Measurements from ENCODE around the gene PER1. TPM values are rescaled to one million over a fixed set of nuclear protein-coding genes. Genes with fewer than 3 reads are reported as not detected.

Gene PER1
- total and polyA plus RNA-seq, 10 of the 15 experiments (the other 5 are each of a cell fraction or from before 2014, with no cell fraction given), result 0.02 to 25.1 (median 5.4) TPM

DNA sequence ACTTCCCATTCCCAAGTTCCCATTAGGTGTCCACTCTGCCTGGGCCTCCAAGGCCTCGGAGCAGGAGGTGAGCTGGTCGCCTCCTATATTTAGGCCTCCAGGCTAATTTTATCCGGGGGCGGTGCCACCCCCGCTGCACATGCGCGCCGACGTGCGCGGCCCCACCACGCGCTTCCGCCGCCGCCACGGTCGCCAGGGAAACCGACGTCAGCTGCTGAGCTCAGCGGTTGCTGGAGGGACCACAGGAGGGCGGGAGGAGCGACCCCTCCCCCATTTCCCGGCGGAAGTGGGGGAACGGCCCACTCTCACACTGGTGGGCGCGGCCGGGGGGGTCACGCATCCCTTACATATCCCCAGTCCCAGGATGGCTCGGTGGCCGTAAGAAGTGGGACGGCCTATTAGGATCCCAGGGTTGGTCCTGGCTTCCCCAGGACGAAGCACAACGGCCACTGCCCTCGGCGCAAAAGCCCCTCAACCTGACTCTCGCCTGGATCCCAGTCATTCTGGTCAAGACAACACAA lies 1.0 kb downstream of the PER1 start (continued):
- TF ChIP-seq, protein P1, sequence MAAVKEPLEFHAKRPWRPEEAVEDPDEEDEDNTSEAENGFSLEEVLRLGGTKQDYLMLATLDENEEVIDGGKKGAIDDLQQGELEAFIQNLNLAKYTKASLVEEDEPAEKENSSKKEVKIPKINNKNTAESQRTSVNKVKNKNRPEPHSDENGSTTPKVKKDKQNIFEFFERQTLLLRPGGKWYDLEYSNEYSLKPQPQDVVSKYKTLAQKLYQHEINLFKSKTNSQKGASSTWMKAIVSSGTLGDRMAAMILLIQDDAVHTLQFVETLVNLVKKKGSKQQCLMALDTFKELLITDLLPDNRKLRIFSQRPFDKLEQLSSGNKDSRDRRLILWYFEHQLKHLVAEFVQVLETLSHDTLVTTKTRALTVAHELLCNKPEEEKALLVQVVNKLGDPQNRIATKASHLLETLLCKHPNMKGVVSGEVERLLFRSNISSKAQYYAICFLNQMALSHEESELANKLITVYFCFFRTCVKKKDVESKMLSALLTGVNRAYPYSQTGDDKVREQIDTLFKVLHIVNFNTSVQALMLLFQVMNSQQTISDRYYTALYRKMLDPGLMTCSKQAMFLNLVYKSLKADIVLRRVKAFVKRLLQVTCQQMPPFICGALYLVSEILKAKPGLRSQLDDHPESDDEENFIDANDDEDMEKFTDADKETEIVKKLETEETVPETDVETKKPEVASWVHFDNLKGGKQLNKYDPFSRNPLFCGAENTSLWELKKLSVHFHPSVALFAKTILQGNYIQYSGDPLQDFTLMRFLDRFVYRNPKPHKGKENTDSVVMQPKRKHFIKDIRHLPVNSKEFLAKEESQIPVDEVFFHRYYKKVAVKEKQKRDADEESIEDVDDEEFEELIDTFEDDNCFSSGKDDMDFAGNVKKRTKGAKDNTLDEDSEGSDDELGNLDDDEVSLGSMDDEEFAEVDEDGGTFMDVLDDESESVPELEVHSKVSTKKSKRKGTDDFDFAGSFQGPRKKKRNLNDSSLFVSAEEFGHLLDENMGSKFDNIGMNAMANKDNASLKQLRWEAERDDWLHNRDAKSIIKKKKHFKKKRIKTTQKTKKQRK (IDR thresholded peaks at IDR 0.05; ENCODE audit: low read depth, low read length), result no peak
- 0 out of 2 replicates have a peak, but pooled peaks have one; percentile 62 for TF ChIP-seq STAT1 (conservative IDR thresholded peaks at IDR 0.05)

DNA sequence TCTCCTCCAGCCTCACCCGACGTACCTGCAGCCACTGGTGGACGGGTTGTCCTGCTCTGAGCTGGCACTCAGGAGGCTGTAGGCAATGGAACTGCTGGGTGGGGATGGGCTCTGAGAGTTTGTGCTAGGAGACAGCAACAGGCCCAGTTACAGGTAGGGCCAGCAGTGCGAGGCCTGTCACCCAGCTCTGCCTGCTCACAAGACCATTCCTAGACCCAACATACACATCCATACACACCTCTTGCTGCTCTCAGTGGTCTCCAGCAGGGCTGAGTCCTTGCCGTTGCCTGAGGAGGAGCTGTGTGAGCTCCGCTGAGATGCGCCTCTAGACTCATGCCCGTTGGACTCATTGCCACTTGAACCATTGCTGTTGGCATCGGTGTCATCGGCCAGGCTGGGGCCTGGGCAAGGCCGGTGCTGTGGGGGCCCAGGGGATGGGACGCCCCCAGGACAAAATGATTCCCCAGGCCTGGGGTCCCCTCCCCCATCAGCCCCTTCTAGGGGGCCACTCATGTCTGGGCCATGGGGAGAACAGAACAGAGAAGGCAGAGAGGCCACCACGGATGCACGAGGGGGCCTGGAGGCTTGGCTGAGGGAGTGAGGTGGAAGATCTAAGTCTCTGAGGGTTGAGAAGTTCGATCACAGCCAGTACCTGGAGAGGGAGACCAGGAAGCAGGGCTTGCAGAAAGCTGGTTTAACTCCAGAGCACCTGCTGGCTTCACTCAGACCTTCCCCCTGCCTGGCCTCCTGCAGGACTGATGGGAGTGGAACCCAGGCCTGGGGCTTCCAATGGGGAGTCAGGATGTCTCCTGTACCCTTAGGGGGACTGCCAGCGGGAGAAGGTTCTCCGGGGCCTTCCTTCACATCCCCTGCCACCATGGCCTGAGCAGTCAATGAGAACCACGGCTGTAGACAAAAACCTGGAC lies 1.7 kb downstream of the PER1 start:
- ChIA-PET RAD21 (ENCODE audit: unreplicated experiment) (interaction anchor here (0.9 to 1.4 kb wide), 7 partner anchors 10 to 75 kb away, joined by 3 to 6 read pairs (median 4); partner anchors contain the start of genes BORCS6 and HES7), POLR2A (interaction anchor here (0.5 to 3.8 kb wide), 14 partner anchors 11 to 209 kb away, joined by 3 to 29 read pairs (median 4); partner anchors contain the start of genes HES7 and SLC25A35), SMC1A (ENCODE audit: uncharacterized antibody, unreplicated experiment) (interaction anchor here (0.6 to 1.8 kb wide), 10 partner anchors 10 to 598 kb away, joined by 3 to 13 read pairs (median 3); partner anchors contain the start of gene HES7), CTCF (interaction anchor here (0.6 to 3.4 kb wide), 9 partner anchors 9 to 150 kb away, joined by 3 to 29 read pairs (median 4); no protein-coding TSS in a partner anchor)
- Histone ChIP-seq H3K4me1 (ENCODE audit: control insufficient read depth, insufficient read depth, low read length) (peaks cover 16% of the 10 kb centered on the region), H3K9ac (ENCODE audit: control insufficient read depth, insufficient read depth, low read length) (peak overlapping the region; percentile 85), H3K9me3 (replicated peaks; ENCODE audit: control insufficient read depth, insufficient read depth, low read length) (no peaks in the 10 kb centered on the region), H3K79me2 (ENCODE audit: control insufficient read depth, insufficient read depth, low read length) (peaks cover 19% of the 10 kb centered on the region), H3K27ac (ENCODE audit: control insufficient read depth, insufficient read depth) (peak overlapping the region; percentile 89), H3K4me2 (ENCODE audit: control insufficient read depth, insufficient read depth) (peak overlapping the region; percentile 97), H3K36me3 (ENCODE audit: control insufficient read depth in 2 of 2, insufficient read depth in 2 of 2, low read length in 1 of 2) (peaks cover 9 to 19% of the 10 kb centered on the region in 2 experiments), H4K20me1 (ENCODE audit: control insufficient read depth, insufficient read depth) (no peaks in the 10 kb centered on the region; the same call in 1 of the 2 replicates), H2AFZ (ENCODE audit: control insufficient read depth, low read depth, low read length) (peak overlapping the region; percentile 23; the same call in 1 of the 2 replicates), H3K27me3 (replicated peaks in 1 of 2; ENCODE audit: control insufficient read depth in 2 of 2, insufficient read depth in 2 of 2, low read length in 1 of 2) (no peaks in the 10 kb centered on the region), H3K4me3 (peak overlapping the region; percentile 89)
- in situ Hi-C loops (cut with MboI), result no loop called here
- BruUV-seq (replicated peaks), result no TSS peak
- ATAC-seq (no peak; the same call in 2 of the 3 replicates), DNase-seq (ENCODE audit: low read depth, low spot score) (no peak), FAIRE-seq (no peak)
- 56% methylated on average over 16 of the region's 18 CpGs for WGBS (ENCODE audit: insufficient coverage, insufficient replicate concordance, low lambda C conversion rate, missing lambda C conversion rate)
- intact Hi-C loops (cut with micrococcal nuclease; ENCODE audit: unreplicated experiment), result loop anchor here (1.0 kb wide), 1 partner anchor 11 kb away; no protein-coding TSS in a partner anchor
- TF ChIP-seq KDM1A (IDR thresholded peaks at IDR 0.05; ENCODE audit: borderline replicate concordance) (no peak), PML (IDR thresholded peaks at IDR 0.05; ENCODE audit: low read length) (no peak), NR2F1 (conservative IDR thresholded peaks at IDR 0.05) (no peak), SUPT20H (IDR thresholded peaks at IDR 0.05; ENCODE audit: borderline replicate concordance, control insufficient read depth, low read depth, low read length) (no peak), TCF3 (IDR thresholded peaks at IDR 0.05; ENCODE audit: borderline replicate concordance, insufficient read depth, low read depth, low read length) (no peak), SMC3 (IDR thresholded peaks at IDR 0.05; ENCODE audit: borderline replicate concordance, low read length) (no peak)
- TF ChIP-seq, protein P2, sequence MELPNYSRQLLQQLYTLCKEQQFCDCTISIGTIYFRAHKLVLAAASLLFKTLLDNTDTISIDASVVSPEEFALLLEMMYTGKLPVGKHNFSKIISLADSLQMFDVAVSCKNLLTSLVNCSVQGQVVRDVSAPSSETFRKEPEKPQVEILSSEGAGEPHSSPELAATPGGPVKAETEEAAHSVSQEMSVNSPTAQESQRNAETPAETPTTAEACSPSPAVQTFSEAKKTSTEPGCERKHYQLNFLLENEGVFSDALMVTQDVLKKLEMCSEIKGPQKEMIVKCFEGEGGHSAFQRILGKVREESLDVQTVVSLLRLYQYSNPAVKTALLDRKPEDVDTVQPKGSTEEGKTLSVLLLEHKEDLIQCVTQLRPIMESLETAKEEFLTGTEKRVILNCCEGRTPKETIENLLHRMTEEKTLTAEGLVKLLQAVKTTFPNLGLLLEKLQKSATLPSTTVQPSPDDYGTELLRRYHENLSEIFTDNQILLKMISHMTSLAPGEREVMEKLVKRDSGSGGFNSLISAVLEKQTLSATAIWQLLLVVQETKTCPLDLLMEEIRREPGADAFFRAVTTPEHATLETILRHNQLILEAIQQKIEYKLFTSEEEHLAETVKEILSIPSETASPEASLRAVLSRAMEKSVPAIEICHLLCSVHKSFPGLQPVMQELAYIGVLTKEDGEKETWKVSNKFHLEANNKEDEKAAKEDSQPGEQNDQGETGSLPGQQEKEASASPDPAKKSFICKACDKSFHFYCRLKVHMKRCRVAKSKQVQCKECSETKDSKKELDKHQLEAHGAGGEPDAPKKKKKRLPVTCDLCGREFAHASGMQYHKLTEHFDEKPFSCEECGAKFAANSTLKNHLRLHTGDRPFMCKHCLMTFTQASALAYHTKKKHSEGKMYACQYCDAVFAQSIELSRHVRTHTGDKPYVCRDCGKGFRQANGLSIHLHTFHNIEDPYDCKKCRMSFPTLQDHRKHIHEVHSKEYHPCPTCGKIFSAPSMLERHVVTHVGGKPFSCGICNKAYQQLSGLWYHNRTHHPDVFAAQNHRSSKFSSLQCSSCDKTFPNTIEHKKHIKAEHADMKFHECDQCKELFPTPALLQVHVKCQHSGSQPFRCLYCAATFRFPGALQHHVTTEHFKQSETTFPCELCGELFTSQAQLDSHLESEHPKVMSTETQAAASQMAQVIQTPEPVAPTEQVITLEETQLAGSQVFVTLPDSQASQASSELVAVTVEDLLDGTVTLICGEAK (IDR thresholded peaks at IDR 0.05; ENCODE audit: borderline replicate concordance), result no peak
- TF ChIP-seq, protein P3, sequence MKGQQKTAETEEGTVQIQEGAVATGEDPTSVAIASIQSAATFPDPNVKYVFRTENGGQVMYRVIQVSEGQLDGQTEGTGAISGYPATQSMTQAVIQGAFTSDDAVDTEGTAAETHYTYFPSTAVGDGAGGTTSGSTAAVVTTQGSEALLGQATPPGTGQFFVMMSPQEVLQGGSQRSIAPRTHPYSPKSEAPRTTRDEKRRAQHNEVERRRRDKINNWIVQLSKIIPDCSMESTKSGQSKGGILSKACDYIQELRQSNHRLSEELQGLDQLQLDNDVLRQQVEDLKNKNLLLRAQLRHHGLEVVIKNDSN (IDR thresholded peaks at IDR 0.05; ENCODE audit: borderline replicate concordance, extremely low read length, insufficient read depth, low read depth, low read length), result no peak
